ENCODE measurements around the gene KLF2. TPM values are rescaled to one million over a fixed set of nuclear protein-coding genes. Genes with fewer than 3 reads are reported as not detected.

KLF2 gene
- total RNA-seq, 2 donors from 2014 or later = 34.9 to 146 TPM

GRCh38 chr19:16338470-16339360 lies 14.1 kb downstream of the KLF2 start:
- Histone ChIP-seq H3K27me3 (replicated peaks; ENCODE audit: insufficient read depth) (no peaks in the 10 kb centered on the region), H3K36me3 (no peaks in the 10 kb centered on the region), H3K4me1 (ENCODE audit: control insufficient read depth in 1 of 2, low read depth in 2 of 2) (peaks cover 22 to 39% of the 10 kb centered on the region in 2 donors), H3K4me3 (peak overlapping the region; percentile 40), H3K9me3 (no peaks in the 10 kb centered on the region), H3K27ac (peak overlapping the region; percentile 80 to 84)
- DNase-seq (ENCODE audit: low spot score) (peak; percentile 60), ATAC-seq (ENCODE audit: insufficient number of reproducible peaks, low FRiP score, low read depth) (peak; percentile 26)
- TF ChIP-seq, protein P1, sequence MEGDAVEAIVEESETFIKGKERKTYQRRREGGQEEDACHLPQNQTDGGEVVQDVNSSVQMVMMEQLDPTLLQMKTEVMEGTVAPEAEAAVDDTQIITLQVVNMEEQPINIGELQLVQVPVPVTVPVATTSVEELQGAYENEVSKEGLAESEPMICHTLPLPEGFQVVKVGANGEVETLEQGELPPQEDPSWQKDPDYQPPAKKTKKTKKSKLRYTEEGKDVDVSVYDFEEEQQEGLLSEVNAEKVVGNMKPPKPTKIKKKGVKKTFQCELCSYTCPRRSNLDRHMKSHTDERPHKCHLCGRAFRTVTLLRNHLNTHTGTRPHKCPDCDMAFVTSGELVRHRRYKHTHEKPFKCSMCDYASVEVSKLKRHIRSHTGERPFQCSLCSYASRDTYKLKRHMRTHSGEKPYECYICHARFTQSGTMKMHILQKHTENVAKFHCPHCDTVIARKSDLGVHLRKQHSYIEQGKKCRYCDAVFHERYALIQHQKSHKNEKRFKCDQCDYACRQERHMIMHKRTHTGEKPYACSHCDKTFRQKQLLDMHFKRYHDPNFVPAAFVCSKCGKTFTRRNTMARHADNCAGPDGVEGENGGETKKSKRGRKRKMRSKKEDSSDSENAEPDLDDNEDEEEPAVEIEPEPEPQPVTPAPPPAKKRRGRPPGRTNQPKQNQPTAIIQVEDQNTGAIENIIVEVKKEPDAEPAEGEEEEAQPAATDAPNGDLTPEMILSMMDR (IDR thresholded peaks at IDR 0.05) = peak; percentile 29

DNA sequence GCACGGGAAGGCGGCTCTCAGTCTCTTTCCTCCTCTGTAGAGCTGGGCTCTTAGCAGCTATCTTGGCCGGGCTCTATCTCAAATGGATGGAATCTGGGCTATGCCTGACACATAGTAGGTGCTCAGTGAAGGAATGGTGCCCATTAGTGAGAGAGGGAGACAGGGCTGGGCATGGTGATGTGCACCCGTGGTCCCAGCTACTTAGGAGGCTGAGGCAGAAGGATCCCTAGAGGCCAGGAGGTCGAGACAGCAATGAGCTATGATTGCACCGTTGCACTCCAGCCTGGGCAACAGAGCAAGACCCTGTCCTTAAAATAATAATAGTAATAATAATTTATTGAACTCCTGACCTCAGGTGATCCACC lies 14.7 kb downstream of the KLF2 start:
- peak overlapping the region; percentile 40 for H3K4me3 ChIP-seq

DNA sequence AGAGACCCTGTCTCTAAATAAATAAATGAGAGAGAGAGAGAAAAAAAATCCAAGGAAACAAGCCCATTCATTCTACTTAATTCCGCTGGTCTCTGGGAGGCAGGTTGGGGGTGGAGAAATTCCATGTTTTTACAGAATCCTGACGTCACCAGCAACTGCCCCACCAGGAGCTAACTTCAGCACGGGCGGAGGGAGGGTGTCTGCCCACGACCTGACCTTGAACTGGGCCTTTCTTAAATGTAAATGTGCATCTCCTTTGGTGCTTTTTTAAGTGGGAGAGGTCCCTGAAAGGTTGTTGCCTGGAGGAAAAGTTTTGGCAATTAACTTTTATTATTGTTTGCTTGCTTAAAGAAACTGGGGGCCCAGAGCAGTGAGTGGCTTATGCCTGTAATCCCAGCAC lies 15.5 kb downstream of the KLF2 start:
- Histone ChIP-seq H3K4me3 (no peak overlapping the region), H3K9me3 (no peaks in the 10 kb centered on the region), H3K36me3 (no peaks in the 10 kb centered on the region), H3K27ac (no peak overlapping the region), H3K27me3 (replicated peaks; ENCODE audit: insufficient read depth) (no peaks in the 10 kb centered on the region), H3K4me1 (ENCODE audit: control insufficient read depth in 1 of 2, low read depth in 2 of 2) (peaks cover 22 to 39% of the 10 kb centered on the region in 2 donors)
- ATAC-seq (ENCODE audit: insufficient number of reproducible peaks, low FRiP score, low read depth) = no peak
- no peak for DNase-seq (ENCODE audit: low spot score)
- TF ChIP-seq, protein P1 (IDR thresholded peaks at IDR 0.05) = no peak

More for the DNA sequence above, 14.7 kb downstream of the KLF2 start:
- no peaks in the 10 kb centered on the region for H3K27me3 ChIP-seq (replicated peaks; ENCODE audit: insufficient read depth)
- no peak for ATAC-seq (ENCODE audit: insufficient number of reproducible peaks, low FRiP score, low read depth)
- H3K4me1 ChIP-seq (ENCODE audit: control insufficient read depth in 1 of 2, low read depth in 2 of 2) = peaks cover 22 to 39% of the 10 kb centered on the region in 2 donors
- TF ChIP-seq, protein P1 (IDR thresholded peaks at IDR 0.05) = no peak
- no peaks in the 10 kb centered on the region for H3K9me3 ChIP-seq
- H3K36me3 ChIP-seq = no peaks in the 10 kb centered on the region
- peak overlapping the region; percentile 80 to 84 for H3K27ac ChIP-seq
- DNase-seq (ENCODE audit: low spot score) = no peak

GRCh38 chr19:16340654-16341053 lies 16.0 kb downstream of the KLF2 start:
- ATAC-seq (ENCODE audit: insufficient number of reproducible peaks, low FRiP score, low read depth) (no peak), DNase-seq (ENCODE audit: low spot score) (no peak)
- H3K4me1 ChIP-seq (ENCODE audit: control insufficient read depth in 1 of 2, low read depth in 2 of 2) = peaks cover 22 to 39% of the 10 kb centered on the region in 2 donors
- H3K4me3 ChIP-seq = no peak overlapping the region
- no peaks in the 10 kb centered on the region for H3K27me3 ChIP-seq (replicated peaks; ENCODE audit: insufficient read depth)
- TF ChIP-seq, protein P1 (IDR thresholded peaks at IDR 0.05) = no peak
- no peaks in the 10 kb centered on the region for H3K36me3 ChIP-seq
- no peak overlapping the region for H3K27ac ChIP-seq
- H3K9me3 ChIP-seq = no peaks in the 10 kb centered on the region

GRCh38 chr19:16342002-16342715 lies 17.5 kb downstream of the KLF2 start:
- H3K4me1 ChIP-seq (ENCODE audit: control insufficient read depth in 1 of 2, low read depth in 2 of 2) = peaks cover 22 to 39% of the 10 kb centered on the region in 2 donors
- H3K9me3 ChIP-seq = no peaks in the 10 kb centered on the region
- H3K27ac ChIP-seq = peak overlapping the region; percentile 41 to 68
- no peak for DNase-seq (ENCODE audit: low spot score)
- TF ChIP-seq, protein P1 (IDR thresholded peaks at IDR 0.05) = no peak
- no peaks in the 10 kb centered on the region for H3K36me3 ChIP-seq
- no peaks in the 10 kb centered on the region for H3K27me3 ChIP-seq (replicated peaks; ENCODE audit: insufficient read depth)
- ATAC-seq (ENCODE audit: insufficient number of reproducible peaks, low FRiP score, low read depth) = peak; percentile 12
- H3K4me3 ChIP-seq = no peak overlapping the region
